ENCODE measurements around the gene TBRG1.
"Not testable (repeated sequence)": the region's sequence is repeated elsewhere in the genome, so short reads cannot be mapped to it uniquely, and the experiment has no call there.

TBRG1 gene, protein sequence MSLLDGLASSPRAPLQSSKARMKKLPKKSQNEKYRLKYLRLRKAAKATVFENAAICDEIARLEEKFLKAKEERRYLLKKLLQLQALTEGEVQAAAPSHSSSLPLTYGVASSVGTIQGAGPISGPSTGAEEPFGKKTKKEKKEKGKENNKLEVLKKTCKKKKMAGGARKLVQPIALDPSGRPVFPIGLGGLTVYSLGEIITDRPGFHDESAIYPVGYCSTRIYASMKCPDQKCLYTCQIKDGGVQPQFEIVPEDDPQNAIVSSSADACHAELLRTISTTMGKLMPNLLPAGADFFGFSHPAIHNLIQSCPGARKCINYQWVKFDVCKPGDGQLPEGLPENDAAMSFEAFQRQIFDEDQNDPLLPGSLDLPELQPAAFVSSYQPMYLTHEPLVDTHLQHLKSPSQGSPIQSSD

DNA sequence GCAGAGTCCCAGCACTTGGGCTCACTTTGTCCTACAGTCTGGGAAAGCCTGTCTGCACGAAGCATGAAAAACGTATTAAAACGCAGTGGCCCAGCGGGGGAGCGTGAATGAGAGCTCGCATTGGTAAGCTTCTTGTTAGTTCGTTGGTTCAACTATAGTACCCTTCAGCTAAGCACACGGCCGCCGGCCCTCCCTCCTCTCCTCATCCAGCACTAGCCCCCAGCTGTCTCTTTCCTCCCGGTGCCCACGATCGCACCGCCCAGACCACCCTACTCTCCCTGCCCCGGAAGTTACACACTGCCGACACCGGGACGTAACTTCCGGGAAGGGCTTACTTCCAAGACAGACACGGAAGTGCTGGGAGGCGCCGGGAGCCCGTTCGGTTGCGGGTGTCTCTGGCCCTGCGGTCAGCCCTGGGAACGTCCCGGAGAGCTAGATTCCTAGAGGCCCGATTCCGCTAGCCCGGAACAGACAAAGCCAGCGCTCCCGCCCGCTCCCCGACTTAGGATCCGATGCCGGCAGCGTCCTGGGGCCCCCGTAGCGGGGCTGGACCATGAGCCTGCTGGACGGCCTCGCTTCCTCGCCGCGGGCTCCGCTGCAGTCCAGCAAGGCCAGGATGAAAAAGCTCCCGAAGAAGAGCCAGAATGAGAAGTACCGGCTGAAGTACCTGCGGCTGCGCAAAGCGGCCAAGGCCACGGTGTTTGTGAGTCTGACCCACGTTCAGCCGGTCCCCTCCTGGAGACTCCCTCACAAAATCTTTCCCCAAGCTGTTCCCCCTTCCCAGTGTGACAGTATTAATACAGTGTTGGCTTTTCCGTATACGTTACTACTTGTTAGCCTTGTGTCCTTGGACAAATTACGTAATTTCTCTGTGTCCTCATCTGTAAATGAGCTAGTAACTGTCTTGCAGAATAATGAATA, at the start of gene TBRG1:
Gene TBRG1 (plus strand): TSS at position 334 of the 921 bp plus-strand sequence. CDS start 220 bp downstream, at position 554.
- peak; percentile 92 for DNase-seq

DNA sequence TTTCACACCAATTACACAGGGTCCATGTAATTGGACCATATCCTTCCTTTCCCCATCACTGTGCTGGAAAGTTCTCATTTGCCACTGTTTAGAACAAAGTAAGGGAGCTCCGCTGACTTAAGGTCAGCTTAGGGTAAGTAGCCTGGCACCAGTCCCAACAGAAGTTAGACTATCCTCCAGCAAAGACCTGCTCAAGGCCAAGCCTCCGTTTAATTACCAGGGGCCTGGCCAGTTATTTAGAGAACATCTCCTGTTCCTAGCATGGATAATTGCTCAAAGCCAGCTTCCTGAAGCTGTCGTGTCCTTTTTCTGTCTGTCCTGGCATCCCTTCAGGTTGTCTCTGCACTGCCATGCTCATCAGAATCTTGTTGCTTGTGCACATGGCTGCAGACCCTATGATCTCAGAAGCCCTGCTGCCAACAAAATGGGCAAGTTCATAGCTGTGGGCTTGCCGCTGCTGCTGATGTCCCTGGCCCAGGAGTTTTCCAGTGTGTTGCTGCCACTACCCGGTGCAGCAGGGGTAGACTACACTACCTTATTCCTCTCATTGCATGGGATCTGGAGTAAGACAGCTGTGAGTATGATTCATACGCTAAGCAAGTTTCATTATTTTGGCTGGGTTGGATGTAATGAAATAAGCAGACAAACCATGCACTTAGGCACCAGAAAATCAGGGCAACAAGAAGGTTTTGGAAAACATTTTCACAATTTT, 44.8 kb upstream of the TBRG1 start:
- DNase-seq, result no peak

DNA sequence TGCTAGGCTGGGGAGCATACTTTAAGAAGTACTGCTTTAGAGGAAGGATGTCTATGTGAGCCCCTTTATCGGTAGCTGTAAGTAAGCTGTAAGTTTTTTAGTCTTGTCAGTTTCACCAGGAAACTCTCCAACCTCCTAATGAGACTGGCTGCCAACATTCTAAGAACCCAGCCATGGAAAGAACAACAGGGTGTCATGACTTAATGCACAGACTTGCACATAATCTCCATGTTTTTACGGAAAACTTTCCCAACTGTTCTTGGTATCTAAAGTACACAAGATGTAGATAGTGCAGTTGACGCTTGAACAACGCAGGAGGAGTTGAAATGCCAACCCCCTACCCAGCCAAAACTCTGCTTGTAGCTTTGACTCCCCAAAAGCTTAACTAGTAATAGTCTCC, 43.9 kb upstream of the TBRG1 start:
- no peak for DNase-seq

DNA sequence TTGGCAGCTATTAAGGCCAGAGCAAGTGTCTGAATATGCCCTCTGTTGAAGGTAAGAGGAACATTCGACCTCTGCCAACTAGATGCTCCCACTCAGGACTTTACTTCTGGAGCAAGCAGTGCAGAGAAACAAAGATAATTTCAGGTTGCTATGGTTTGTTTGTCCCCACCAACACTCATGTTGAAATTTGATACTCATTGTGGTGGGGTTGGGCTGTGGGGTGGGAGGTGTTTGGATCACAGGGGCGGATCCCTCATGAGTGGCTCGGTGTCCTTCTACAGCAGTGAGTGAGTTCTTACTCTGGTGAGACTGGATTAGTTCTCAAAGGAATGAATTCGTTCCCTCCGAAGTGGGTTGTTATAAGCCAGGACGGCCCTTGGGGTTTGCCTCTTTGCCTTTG, 40.8 kb upstream of the TBRG1 start:
- DNase-seq, result no peak

DNA sequence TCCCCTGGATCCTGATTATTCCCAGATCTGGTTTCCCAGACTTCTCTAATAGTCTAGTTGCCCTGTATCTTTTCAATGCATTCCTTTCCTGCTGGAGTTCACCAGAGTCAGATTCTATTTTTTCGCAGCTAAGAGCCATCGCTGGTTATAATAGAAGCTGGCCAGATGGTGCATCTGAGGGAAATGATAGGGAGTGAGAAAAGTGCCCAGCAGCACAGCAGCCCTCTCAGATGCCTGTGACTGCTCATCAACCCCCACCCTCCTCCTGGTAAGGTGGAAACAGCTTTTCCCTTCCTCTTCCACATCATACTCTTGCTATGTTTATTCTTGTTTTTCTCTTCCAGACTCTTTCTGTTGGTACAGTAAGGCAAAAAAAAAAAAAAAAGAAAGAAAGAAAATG, 40.1 kb upstream of the TBRG1 start:
- no peak for DNase-seq

DNA sequence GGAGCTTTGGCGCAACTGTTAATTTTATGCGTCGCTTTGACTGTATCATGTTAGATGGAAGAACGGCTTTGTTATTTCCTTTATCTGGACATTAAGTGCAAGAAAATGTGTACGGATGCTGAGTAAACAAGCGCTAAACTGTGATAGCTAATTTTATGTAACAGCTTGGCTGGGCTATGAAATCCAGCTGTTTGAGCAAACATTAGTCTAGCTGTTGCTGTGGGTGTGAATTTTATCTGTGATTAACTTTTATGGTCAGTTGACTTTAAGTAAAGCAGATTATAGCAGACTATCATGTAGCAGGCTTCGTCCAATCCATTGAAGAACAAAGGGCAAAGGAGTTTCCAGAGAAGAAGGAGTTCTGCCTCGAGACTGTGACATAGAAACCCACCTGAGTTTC, 38.9 kb upstream of the TBRG1 start:
- peak; percentile 56 for DNase-seq

DNA sequence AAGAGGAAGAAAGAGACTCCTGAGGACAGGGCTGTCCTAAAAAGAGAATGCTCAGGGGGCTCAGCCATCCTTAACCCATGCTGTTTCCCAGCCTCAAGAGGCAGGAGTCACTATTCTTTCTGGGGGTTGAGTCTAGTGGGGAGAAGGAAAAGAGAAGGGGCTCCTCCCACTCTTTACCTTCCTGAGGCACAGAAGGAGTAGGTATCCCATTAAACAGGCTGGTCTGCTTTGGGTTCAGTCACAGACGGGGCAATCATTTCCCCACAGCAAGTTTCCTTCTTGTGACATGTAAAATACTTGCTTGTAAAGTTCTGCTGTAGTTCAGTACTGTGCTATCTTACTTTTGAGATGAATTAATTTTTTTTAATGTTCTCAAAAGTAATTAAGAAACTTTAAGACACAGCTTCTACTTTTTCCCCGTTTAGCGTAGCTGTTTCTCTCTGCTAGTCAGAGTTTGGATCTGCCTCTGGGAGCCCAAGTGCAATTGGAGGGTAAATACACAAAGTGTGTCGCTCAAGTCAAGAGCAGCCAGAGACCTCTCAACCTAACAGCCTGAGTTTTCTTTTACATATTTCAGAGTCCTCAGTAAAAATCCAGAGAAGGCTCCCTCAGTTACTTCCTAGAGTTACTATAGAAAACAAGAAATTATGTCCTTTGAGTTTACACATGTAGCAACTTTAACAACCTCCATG, 37.8 kb upstream of the TBRG1 start:
- no peak for DNase-seq

DNA sequence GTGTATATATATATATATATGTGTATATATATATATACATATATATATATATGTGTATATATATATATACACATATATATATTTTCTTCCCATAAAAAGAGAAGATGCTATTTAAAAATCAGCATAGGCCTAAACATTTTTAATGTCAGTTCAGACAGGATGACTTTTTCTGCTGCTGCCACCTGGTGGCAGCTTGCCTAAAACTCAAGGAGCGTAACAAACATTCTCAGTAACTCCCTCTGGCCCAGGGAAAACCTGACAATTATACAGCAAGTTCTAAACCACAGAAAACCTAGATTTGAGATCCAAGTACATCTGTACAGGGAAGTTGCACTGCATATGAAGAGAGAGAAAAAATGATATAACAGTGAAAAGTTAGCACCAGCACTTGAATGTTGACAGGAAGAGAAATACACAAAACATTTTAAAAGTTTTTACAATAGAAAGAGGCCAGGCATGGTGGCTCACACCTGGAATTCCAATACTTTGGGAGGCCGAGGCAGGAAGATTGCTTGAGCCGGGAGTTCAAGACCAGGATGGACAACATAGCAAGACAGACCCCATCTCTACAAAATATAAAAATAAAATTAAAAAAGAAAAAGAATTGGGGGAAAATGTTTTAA, 36.3 kb upstream of the TBRG1 start:
- DNase-seq, result peak; percentile 30

DNA sequence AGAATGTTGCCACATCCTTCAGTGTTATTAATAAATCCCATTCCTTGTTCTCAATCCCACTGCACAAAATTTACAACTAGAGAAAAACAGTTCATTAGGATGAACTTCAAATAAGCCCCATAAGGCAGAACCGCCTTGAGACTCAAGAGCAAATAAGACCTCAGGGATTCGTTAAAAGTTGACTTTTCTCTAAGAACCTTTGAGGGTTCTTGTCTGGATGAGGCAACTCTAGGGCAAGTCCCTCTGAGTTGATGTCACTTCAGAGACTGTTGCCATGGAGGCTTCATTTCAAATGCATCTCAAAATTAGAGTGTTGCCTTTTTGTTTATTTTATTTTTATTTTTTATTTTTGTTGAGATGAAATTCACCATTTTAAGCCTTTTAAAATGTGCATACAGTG, 31.2 kb upstream of the TBRG1 start:
- DNase-seq, result no peak

DNA sequence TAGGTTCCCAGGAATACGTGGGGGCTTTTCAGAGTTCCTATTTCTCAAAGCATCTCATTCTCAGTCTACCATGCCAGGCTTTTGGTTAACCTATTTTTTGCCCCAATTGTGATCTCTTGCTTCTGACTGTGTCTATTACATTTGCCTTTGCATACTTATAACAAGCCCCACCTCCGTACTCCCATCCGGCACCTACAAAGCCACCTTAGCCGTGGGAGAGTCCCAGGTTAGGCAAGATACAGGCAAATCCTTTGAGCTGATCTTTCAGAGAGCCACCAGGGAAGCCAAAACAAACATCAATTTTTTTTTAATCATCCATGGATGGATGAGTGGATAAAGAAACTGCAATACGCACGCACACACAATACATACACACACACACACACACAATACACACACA, 30.0 kb upstream of the TBRG1 start:
- DNase-seq, result no peak

DNA sequence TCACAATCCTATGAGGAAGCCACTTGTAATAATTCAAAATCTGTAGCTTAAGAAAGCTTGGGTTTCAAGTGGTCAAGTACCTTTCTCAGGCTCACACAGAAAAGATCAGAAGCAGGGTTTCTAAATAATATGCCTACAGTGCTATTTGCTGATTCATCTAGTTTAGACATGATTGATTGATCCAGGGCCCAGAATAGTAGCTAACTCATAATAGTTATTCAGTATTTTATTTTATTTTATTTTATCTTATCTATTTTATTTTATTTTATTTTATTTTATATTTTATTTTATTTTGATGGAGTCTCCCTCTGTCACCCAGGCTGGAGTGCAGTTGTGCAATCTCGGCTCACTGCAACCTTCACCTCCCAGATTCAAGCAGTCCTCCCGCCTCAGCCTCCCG, 27.4 kb upstream of the TBRG1 start:
- DNase-seq, result no peak

DNA sequence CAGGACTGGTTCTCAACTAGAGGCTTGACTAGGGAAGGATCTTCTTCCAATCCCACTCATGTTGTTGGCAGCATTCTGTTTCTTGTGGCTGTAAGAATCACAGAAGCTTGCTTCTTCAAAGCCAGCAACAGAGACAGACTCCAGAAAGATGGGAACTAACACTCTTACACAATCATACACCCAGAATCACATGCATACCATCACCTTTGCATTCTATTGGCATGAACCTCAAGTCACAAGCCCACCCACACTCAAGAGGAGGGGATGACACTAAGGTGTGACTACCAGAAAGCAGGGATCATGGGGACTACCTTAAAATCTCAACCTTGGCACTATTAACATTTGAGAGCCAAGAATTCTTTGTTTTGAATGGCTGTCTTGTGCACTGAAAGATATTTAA, 25.0 kb upstream of the TBRG1 start:
- no peak for DNase-seq

DNA sequence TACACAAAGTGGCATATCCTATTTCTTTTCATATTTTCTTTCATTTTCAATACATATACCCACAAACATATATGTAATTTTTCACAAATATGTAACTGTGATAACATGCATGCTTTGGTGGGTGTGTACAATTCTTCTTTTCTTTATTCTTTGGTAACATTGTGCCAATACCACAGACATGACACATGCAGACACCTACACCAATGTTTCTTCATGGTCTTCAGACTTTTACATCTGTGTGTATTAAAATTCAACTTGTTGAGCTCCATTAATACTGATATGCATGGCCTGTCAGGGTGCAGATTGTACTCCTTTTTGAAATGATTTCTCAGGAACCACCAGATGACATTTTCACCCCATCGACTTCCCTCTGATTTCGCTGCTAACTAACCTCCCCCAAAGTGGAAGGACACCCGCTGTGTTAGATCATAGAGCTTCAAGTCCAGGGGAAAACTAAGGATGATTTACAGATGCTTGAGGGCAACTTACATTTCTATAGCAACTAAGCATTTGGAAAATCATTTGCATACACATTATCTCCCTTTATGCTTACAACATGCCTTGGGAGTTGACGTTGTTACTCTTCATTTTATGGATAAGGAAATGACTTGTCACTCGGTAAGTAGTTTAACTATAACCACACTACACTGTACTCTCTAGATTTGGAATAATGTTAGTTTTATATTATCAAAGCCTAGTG, 21.9 kb upstream of the TBRG1 start:
- no peak for DNase-seq

DNA sequence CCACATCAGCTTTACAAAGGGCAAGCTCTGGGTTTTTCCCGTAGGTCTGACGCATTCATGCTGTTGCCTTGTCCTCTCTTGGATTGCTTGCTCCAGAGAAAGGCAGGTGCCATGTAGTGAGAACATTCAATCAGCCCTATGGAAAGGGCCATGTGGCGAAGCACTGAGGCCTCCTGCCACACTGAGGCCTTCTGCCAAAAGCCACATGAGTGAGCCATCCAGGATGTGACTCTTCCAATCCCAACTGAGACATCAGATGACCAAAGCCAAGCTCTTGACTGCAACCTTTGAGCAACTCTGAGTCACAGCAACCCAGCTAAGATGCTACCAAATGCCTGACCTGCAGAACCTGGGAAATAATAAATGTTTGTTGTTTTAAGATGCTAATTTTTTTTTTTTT, 20.5 kb upstream of the TBRG1 start:
- no peak for DNase-seq

DNA sequence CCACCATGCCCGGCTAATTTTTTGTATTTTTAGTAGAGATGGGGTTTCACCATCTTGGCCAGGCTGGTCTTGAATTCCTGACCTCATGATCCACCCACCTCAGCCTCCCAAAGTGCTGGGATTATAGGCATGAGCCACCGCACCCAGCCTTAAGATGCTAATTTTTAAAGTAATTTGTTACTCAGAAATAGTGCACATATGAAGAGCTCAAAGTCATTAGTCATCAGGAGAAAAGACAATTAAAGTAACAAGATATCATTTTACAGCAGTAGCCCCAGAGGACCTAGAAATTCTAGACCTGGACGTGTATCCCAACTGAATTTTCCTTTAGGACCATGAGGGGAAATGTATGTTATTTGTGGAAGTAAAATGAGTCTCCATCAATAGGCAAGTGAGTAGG, 19.9 kb upstream of the TBRG1 start:
- DNase-seq, result not testable (repeated sequence)

DNA sequence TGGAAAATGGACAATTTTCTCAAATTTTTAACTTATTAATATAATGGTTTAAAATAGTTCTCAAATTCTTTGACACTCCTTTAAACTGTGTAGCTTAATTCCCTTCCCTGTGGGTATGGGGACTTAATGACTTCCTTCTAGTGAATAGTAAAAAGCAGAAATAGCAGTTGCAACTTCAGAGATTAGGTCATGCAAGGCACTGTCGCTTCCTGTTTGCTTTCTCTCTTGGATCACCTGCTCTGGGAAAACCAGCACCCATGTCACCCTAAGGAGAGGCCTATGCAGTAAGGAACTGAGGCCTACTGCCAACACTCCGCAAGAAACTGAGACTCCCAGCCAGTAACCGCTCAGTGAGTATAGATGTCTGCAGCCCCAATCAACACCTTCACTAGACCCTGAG, 16.9 kb upstream of the TBRG1 start:
- no peak for DNase-seq

DNA sequence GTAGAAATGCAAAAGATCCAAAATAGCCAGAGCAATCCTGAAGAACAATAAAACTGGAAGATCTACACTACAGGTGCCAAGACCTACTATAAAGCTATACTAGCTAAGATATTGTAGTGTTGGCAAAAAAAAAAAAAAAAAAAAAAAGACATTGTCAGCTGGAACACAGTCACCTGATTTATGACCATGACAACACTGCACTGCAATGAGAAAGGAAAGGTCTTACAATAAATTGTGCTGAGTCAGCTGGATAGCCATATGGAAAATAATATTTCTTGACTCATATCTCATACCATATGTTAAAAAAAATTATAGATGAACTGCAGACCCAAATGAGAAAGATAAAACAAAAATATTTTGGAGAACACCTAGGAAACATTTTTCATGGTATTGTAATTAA, 14.5 kb upstream of the TBRG1 start:
- DNase-seq, result no peak

DNA sequence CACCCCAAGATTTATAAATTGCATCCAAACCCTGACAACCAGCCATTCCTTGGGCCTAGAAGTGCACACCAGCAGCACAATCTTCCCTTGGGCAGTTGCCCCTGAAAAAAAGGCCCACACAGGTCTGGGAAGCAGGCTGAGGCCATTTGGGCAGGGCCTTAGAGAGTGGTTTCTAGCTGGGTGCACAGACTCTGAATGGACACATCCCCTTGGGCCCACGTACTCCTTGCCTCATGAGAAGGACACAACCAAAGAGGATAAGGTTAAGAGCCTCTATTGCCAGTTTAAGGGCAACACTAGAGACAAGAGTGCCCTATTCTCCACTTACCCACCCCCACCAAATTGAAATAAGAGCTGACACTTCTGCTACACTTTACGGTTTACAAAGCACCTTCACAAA, 12.4 kb upstream of the TBRG1 start:
- DNase-seq, result no peak

DNA sequence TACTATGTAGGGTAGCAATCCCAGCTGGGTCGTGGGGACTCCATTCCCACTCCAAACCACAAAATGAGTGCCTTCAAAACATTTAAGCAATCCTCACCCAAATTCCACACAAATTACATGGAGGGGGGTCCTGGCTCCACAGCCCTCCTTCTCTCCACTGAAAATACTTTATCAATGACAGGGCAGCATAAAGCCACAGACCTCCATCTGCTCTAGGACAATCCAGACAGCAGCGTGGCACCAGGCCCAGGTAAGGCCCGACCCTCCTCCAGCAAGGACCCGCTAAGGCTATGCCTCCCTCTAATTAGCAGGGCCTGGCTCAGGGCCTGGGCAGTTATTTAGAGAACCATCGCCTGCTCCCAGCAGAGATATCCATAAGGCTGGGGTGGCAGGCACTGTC, 11.6 kb upstream of the TBRG1 start, which contains the start of gene PANX3:
Gene PANX3 (plus strand): TSS at position 365 of the 400 bp plus-strand sequence. CDS start 129 bp downstream, outside the sequence.
- DNase-seq, result no peak

DNA sequence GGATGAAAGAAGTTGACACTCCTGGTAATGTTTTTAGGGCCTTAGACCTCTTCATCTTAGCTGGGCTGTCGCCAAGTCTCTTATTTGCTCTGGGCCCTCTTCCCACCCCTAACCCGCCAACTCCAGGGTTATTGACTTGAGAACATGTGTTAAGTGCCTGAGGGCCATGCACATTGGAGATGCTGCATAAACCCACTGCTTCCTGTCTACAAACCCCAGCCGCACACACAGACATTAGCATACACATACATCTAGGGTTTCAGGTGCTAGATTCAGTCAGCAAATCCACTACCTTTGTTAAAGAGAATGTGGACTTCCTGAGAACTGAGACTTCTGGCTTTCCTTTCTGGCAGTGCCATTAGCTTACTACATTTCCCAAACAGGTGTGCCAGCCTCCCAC, 10.6 kb upstream of the TBRG1 start:
- DNase-seq, result no peak

DNA sequence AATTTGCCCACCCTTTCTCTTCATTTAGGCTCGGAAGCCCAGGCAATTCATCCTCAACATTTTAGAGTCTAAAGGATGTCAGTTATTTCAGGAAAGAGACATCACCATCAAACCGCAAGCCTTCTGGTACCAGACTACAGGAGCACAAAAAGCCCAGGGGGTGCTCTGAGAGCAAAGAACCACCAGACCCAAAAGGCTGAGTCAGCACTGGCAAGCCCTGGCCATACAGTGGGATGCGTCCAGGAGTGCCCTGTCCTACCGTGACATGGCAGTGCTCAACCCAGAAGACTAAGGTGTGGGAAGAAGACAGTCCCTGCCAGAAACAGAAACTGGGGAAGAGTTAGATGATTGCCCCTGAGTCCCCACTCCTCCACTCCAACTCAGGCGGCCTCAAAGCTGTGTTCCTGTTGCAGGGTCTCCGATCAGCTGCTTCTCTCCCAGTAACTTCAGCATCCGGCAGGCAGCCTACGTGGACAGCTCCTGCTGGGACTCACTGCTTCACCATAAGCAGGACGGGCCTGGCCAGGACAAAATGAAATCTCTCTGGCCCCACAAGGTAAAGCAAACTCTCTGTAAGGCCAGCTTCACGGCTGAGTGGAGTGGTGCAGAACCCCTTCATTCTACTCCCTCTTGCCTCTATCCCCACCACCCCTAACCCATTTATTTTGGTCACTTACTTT, 10.0 kb upstream of the TBRG1 start:
- DNase-seq, result no peak

Measured in NCI-H146 (cell line).